ENCODE data around the gene LDLRAD2.

Gene LDLRAD2

DNA sequence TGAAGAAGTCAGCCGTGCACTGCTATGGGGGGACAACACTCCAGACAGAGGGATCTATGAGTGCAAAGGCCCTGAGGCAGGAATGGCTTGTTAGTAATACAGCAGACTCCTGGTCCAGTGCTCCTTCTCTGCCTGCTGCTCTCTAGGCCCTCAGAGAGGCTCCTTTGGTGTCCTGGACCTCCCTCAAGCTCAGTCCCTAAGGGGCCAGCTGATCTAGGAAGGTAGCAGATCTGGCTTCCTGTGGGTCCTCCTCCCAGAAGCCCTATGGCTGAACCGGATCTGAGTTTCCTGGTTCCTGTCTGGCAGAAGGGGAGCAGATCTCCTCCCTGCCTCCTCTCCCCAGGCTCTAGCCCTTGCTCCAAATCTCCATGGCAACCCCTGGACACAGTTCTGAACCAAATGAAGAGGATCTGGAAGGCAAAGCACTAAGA, at the start of gene LDLRAD2:
LDLRAD2 (plus strand) TSS at position 391 of the 431 bp plus-strand sequence. CDS start 187 bp downstream, outside the sequence.
- no peak for DNase-seq

GRCh38 chr1:21763236-21763635, 48.8 kb upstream of the LDLRAD2 start:
- H4K20me1 ChIP-seq (ENCODE audit: insufficient read depth, low read length): peaks cover 49% of the 10 kb centered on the region
- H3K4me2 ChIP-seq (ENCODE audit: low read depth, low read length): no peak overlapping the region
- H3K27me3 ChIP-seq (replicated peaks; ENCODE audit: insufficient read depth, low read length): no peaks in the 10 kb centered on the region
- no peak for TF ChIP-seq CTCF (IDR thresholded peaks at IDR 0.05; ENCODE audit: low read length)
- no peak for TF ChIP-seq EZH2phosphoT487 (IDR thresholded peaks at IDR 0.05; ENCODE audit: low read length)
- no peak for TF ChIP-seq EZH2 (optimal IDR thresholded peaks at IDR 0.05; ENCODE audit: low read depth, low read length)
- H3F3A ChIP-seq (ENCODE audit: insufficient read depth, low read length): no peaks in the 10 kb centered on the region
- H3K79me2 ChIP-seq (ENCODE audit: low read length): peaks cover 100% of the 10 kb centered on the region
- H3K9me3 ChIP-seq (replicated peaks; ENCODE audit: insufficient read depth, low read length): no peaks in the 10 kb centered on the region
- no peaks in the 10 kb centered on the region for H3K36me3 ChIP-seq (replicated peaks; ENCODE audit: insufficient read depth, low read length)
- no peak for DNase-seq
- no peaks in the 10 kb centered on the region for H3K9me2 ChIP-seq (replicated peaks; ENCODE audit: insufficient read depth, low read length)
- peaks cover 3% of the 10 kb centered on the region; the same call in 1 of the 2 replicates for H3K4me1 ChIP-seq (ENCODE audit: low read length)
- no peak overlapping the region for H3K4me3 ChIP-seq (ENCODE audit: low read length)
- H3K9ac ChIP-seq (ENCODE audit: low read length): no peak overlapping the region
- H3K27ac ChIP-seq (ENCODE audit: low read length): no peak overlapping the region
- no peak overlapping the region for H2AFZ ChIP-seq (ENCODE audit: low read length)

More for the DNA sequence above, at the start of gene LDLRAD2:
- Histone ChIP-seq H3K4me2 (ENCODE audit: low read depth, low read length) (no peak within 1 kb of the TSS), H3K27me3 (replicated peaks; ENCODE audit: insufficient read depth, low read length) (no peaks in the 10 kb centered on the region), H3K4me3 (ENCODE audit: low read length) (no peak within 1 kb of the TSS), H4K20me1 (ENCODE audit: insufficient read depth, low read length) (no peaks in the 10 kb centered on the region), H3K9me3 (replicated peaks; ENCODE audit: insufficient read depth, low read length) (no peaks in the 10 kb centered on the region), H3K79me2 (ENCODE audit: low read length) (no peaks in the 10 kb centered on the region), H2AFZ (ENCODE audit: low read length) (no peak within 1 kb of the TSS), H3K4me1 (ENCODE audit: low read length) (no peaks in the 10 kb centered on the region), H3K9ac (ENCODE audit: low read length) (no peak within 1 kb of the TSS), H3K36me3 (replicated peaks; ENCODE audit: insufficient read depth, low read length) (no peaks in the 10 kb centered on the region), H3K9me2 (replicated peaks; ENCODE audit: insufficient read depth, low read length) (no peaks in the 10 kb centered on the region), H3K27ac (ENCODE audit: low read length) (no peak within 1 kb of the TSS), H3F3A (ENCODE audit: insufficient read depth, low read length) (no peaks in the 10 kb centered on the region)
- TF ChIP-seq CTCF (IDR thresholded peaks at IDR 0.05; ENCODE audit: low read length) (no peak), EZH2 (optimal IDR thresholded peaks at IDR 0.05; ENCODE audit: low read depth, low read length) (no peak), EZH2phosphoT487 (IDR thresholded peaks at IDR 0.05; ENCODE audit: low read length) (no peak)

DNA sequence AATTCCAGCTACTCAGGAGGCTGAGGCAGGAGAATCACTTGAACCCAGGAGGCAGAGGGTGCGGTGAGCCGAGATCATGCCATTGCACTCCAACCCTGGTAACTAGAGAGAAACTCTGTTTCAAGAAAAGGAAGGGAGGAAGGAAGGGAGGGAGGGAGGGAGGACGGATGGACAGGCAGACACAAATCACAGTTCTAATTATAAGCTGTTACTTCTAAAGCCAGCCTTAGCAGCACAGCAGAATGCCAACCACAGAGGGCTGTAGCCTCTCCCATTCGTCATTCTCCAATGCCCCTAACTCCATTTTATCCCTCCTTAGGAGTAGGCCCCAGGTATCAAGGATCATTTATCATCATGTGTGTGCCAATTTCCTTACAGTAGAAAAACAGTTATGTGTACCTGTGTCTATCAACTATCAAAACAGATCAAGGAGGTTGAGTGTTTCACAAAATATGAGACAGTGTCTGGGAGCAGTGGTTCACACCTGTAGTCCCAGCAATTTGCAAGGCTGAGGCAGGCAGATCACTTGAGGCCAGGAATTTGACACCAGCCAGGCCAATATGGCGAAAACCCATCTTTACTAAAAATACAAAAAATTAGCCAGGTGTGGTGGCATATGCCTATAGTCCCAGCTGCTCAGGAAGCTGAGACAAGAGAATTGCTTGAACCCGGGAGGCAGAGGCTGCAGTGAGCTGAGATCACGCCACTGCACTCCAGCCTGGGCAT, 48.2 kb upstream of the LDLRAD2 start:
- Histone ChIP-seq H3K9me3 (replicated peaks; ENCODE audit: insufficient read depth, low read length) (no peaks in the 10 kb centered on the region), H3K9me2 (replicated peaks; ENCODE audit: insufficient read depth, low read length) (no peaks in the 10 kb centered on the region), H3K27me3 (replicated peaks; ENCODE audit: insufficient read depth, low read length) (no peaks in the 10 kb centered on the region), H3K4me3 (ENCODE audit: low read length) (no peak overlapping the region), H3K79me2 (ENCODE audit: low read length) (peaks cover 100% of the 10 kb centered on the region), H4K20me1 (ENCODE audit: insufficient read depth, low read length) (peaks cover 48% of the 10 kb centered on the region), H2AFZ (ENCODE audit: low read length) (no peak overlapping the region), H3K9ac (ENCODE audit: low read length) (no peak overlapping the region), H3K4me1 (ENCODE audit: low read length) (peaks cover 3% of the 10 kb centered on the region; the same call in 1 of the 2 replicates), H3K36me3 (replicated peaks; ENCODE audit: insufficient read depth, low read length) (no peaks in the 10 kb centered on the region), H3K27ac (ENCODE audit: low read length) (no peak overlapping the region), H3K4me2 (ENCODE audit: low read depth, low read length) (no peak overlapping the region), H3F3A (ENCODE audit: insufficient read depth, low read length) (no peaks in the 10 kb centered on the region)
- DNase-seq: no peak
- TF ChIP-seq EZH2 (optimal IDR thresholded peaks at IDR 0.05; ENCODE audit: low read depth, low read length): no peak
- no peak for TF ChIP-seq EZH2phosphoT487 (IDR thresholded peaks at IDR 0.05; ENCODE audit: low read length)
- no peak for TF ChIP-seq CTCF (IDR thresholded peaks at IDR 0.05; ENCODE audit: low read length)

Data from MM.1S (cell line).